Ecto neural progenitor cell (in vitro differentiated cells): ENCODE measurements around the gene ARHGEF9.

ENCODE experiments used
- DNase-seq: peaks from one replicate; pipeline ENCODE4 v3.0.0-alpha.2; 2018; ENCODE audit warnings: low spot score

Gene ARHGEF9

GRCh38 chrX:63746715-63747114, 38.3 kb downstream of the ARHGEF9 start:
- no peak for DNase-seq

GRCh38 chrX:63746278-63746677, 38.7 kb downstream of the ARHGEF9 start:
- DNase-seq, result no peak

DNA sequence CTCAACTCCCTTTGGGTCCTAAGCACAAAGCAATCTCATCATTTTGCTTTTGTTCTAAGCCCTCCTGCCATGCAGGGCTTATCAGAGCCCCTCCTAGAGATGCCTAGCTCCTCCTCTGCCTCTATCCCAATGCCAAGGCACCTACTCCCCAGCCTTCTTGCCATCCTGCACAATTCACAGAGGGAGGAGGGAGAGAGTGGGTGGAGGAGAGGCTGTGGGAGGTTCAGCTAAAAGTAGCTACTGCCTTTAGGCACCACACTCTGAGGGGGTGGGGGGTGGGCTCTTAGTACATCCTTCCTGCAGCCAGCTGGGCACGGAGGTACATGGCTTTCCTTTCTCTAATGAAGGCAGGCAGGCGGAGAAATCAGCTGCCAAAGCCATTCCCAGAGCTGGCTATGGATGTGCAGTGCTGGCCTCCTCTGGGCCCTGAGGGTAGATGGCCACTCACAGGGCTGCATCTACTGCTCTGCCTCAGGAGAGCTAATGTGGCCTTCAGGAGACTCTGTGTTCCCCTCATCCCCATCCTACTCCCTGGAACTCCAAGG, 40.1 kb downstream of the ARHGEF9 start:
- DNase-seq, result no peak

GRCh38 chrX:63743596-63743995, 41.4 kb downstream of the ARHGEF9 start:
- DNase-seq, result no peak

DNA sequence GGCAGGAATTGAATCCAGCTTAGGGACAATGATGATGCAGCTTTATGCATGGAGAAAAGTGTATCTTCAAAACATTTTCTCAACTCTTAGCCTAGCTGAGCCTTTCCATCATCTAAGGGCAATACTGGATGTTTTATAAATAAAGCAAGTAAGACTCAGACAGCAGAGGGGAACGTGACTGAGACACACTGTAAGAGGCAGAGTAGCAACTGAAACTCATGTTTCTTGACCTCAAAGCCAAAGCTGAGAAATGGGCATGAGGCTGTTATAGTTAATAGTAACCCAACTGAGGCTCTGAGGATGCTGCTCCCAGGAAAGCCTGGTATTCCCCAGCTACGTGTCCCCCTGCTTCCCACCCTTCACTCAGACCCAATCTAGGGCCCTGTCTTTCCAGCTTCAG, 44.6 kb downstream of the ARHGEF9 start:
- DNase-seq, result no peak

- no peak for DNase-seq
These were observed 45.1 kb downstream of the ARHGEF9 start for GRCh38 chrX:63739885-63740284.

DNA sequence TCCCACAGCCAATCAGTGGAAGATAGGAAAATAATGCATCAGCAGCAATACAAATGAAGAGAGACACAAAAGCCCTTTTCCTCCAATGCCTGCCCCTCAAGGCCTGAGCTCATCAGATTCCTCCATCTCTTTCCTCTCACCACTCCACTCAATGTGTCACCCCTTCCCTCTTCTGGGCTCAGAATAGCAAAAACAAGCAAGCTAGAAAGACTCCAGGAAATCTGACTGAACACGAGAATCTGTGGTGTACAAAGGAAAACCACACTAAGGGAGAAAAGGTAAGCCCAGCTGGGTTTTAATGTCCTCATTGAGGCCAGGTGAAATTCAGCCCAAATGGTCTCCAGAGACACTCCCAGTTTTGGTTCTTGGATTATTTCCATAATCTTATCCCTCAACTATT, 46.3 kb downstream of the ARHGEF9 start:
- no peak for DNase-seq

- no peak for DNase-seq
These were observed 47.7 kb downstream of the ARHGEF9 start for GRCh38 chrX:63737131-63737921.

- DNase-seq, result no peak
These were observed 49.1 kb downstream of the ARHGEF9 start for GRCh38 chrX:63735882-63736281.

DNA sequence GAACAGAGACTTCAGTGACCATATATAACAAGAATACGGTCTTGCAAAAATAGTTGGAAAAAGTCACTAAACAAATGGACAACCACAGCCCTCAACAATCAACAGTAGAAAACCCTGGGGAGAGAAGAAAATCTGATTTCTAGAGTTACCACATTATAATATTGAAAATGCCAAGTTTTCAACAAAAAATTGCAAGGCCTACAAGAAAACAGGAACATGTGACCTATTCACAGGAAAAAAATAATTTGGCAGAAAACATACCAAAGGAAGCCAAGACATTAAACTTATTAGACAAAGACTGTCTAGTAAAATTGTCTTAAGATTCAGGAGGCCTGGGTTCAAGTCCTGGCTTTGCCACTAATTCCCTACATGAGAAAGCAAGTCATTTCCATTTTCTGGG, 64.7 kb downstream of the ARHGEF9 start:
- no peak for DNase-seq

GRCh38 chrX:63719633-63720032, 65.4 kb downstream of the ARHGEF9 start:
- no peak for DNase-seq

- no peak for DNase-seq
These were observed 66.9 kb downstream of the ARHGEF9 start for GRCh38 chrX:63718010-63718694.

GRCh38 chrX:63713526-63713925, 71.5 kb downstream of the ARHGEF9 start:
- DNase-seq, result no peak

GRCh38 chrX:63708801-63709200, 76.2 kb downstream of the ARHGEF9 start:
- no peak for DNase-seq

GRCh38 chrX:63702556-63702955, 82.5 kb downstream of the ARHGEF9 start:
- DNase-seq, result no peak

DNA sequence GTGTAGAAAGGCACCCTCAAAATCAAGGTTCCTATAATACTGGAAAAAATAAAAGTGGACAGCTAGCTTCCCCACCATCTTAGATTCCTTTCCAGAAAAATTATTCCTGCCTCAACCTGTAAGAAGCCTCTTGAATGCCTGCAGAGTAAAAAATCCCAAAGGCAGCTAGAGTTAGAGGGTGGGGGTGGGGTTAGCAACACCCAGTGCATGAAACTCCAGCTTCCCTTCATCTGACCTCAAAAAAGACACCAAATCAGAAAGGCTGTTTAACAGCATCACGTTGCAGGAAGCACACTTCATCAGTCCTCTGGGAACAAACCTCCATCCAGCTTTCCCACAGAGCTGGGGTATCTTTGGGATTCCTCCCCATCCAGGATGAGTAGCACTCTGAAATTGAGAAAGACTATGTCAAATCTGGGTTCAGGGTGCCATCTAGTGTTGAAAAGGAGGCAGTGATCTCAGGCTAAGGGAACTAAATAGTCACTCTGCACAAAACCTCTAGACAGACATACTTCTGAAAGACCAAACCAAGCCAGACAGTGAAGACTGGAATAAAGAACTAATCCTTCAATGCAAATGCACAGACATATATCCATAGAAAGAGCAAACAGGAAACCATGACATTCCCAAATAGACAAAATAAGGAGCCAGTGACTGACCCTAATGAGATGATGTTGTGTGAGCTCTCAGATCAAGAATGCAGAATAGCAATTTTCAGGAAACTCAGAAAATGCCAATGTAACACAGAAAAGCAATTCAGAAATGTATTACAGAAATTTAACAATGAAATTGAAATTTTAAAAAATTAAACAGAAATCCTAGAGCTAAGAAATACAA, 97.9 kb downstream of the ARHGEF9 start:
- DNase-seq, result peak; percentile 39

DNA sequence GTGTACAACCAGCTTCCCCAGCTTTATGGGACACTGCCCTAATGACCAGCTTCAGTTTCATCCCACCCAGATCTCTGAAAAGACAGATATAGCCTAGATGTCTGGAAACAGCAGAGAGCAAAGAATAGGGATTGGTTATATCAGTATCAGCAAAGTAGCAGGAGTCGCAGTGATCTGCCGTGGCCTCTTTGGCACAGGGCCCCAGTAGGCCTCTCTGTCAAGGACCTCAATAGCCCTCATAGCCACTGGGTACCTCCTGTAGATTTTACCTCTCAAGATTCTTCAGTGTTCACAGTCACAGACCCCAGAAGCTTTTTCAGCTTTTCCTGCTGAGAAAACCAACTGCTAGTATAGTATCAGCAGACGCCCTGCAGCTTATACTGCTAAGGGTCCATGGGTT, 104.6 kb downstream of the ARHGEF9 start:
- no peak for DNase-seq

GRCh38 chrX:63679432-63679831, 105.6 kb downstream of the ARHGEF9 start:
- no peak for DNase-seq

DNA sequence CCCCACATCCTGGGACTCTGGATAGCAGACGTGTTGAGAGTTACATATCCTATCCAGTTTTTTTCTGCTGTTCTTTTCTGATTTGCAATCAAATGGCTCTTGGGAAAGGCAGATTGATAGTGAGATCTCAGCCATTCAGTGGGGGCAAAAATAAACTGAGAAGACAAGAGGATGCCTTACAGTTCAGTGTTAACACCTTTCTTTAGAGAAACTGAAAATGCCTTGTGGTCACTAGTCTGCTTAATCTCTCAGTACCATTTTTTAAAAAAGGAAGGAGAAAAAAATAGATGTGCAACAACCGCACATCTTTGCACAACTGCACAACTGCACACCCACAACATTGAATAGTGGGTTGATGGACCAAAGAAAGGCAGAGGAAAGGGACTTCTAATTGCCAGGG, 109.3 kb downstream of the ARHGEF9 start:
- no peak for DNase-seq

DNA sequence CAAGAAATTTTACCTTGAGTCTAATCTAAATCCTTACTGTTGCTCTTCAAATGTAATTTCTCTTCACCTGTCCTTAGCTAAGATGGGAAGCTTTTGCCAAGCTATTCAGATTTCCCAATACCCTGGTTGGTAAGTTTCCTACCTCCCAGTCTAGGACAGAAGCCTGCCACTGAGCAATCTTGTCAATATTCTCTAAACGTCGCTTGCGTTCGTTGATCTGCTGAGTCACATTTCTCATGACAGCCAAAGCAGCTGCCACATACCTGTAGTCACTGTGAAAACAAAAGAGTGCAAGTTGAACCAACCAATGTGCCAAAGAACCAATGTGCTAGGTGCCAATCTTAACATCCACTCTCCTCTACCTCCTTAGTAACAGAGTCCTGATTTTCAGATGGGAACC, 111.1 kb downstream of the ARHGEF9 start:
- no peak for DNase-seq

DNA sequence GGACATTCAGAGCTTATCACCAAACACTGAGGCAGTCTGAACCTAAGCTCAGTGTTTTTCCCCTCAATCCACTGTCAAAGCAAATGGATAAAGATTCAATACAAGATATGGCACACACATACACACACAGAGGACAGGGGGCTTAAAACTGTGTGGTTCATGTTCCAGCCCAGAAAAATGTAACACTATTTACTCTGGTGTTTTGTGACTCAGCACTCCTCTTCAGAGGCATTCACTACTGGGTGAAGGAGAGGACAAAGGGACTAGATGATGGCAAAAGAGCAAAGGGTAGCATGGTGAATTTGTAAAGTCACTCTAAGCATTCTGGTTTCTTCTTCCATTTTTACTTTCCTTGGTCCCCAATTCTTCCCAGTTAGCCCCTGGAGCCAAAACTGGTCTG, 120.3 kb downstream of the ARHGEF9 start:
- DNase-seq, result no peak

GRCh38 chrX:63664083-63664482, 120.9 kb downstream of the ARHGEF9 start:
- no peak for DNase-seq

GRCh38 chrX:63661676-63662075, 123.3 kb downstream of the ARHGEF9 start:
- no peak for DNase-seq
